Hematopoietic multipotent progenitor cell treated with erythropoietin and hydrocortisone succinate and interleukin-3 and kit ligand, for 4 days (in vitro differentiated cells): Measurements from ENCODE around the gene BTN1A1.
A peak's percentile ranks its signal among the peaks of the same experiment; 100 is the strongest.
"Not testable (repeated sequence)": the region's sequence is repeated elsewhere in the genome, so short reads cannot be mapped to it uniquely, and the experiment has no call there.

Experiments used
- DNase-seq: peaks from one replicate; pipeline ENCODE4 v3.0.0-alpha.2; 2015

The BTN1A1 gene

GRCh38 chr6:26476896-26477295, 23.2 kb upstream of the BTN1A1 start:
- no peak for DNase-seq

- DNase-seq, result peak; percentile 46
These were observed 22.7 kb upstream of the BTN1A1 start for GRCh38 chr6:26477426-26477825.

DNA sequence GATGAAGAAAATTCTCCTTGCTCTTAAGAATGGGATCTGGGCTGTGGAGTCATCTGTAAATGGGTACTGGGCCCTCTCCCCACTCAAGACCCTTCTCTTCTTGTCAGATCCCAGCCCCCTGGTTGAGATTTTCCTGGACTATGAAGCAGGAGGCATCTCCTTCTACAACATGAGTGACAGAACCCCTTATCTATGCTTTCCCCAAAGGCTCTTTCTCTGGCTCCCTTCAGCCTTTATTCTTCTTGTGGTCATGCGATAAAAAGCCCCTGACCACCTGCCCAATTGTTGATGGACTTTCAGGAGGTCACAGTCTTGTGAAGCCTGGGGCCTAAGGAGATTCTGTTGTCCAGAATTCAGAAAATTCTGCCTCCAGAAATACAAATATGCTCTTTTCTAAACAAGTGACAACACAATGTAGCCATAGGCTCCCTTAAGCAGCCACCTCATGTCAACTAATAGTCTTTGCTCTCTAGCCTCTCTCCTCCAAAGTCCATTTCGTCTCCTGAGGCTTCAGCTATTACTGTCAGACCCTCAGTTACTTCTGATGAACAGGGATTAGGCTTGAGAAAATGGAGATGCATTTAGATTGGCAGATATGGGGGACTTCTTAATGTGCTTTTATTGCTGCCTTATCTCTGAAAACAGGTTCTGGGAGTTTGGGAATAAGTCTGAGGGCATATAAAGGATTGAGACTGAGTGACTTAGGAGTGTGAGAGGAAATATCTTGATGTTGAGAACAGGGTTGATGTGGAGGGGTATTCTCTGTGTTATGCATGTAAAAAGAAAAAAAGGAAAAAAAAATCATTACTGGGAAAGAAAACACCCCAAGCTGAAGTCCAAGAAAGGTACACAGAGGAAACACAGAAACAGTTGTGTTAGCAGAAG, 21.8 kb upstream of the BTN1A1 start:
- DNase-seq, result no peak

GRCh38 chr6:26478985-26479278, 21.2 kb upstream of the BTN1A1 start:
- DNase-seq, result no peak

DNA sequence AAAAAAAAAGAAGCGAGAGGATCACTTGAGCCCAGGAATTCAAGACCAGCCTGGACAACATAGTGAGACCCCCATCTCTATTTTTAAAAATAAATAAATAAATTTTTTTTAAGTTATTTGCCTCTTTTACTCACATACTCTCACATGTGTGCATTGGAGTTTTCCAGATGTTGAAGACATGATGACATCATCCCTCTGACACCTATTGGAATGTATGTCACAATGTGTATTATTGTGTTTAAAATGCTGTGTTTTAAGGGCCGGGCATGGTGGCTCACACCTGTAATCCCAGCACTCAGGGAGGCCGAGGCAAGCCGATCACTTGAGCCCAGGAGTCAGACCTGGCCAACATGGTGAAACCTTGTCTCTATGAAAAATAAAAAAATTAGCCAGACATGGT, 17.8 kb upstream of the BTN1A1 start:
- DNase-seq, result no peak

DNA sequence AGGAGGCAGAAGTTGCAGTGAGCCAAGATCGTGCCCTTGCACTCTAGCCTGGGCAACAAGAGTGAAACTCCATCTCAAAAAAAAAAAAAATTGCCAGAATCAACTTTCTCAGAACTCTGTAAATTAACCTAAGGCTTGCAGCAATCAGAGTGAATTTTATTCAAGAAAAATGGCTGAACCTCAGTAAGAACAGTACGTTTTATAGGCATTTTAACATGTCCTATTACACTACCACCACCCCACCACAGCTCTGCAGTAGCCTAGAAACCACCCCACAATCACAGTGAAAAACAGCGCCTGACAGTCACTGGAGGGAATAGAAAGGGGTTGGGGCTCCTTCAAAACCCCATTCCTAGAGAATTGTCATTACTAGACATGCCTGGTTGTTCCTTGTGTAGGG, 16.4 kb upstream of the BTN1A1 start:
- DNase-seq, result no peak

DNA sequence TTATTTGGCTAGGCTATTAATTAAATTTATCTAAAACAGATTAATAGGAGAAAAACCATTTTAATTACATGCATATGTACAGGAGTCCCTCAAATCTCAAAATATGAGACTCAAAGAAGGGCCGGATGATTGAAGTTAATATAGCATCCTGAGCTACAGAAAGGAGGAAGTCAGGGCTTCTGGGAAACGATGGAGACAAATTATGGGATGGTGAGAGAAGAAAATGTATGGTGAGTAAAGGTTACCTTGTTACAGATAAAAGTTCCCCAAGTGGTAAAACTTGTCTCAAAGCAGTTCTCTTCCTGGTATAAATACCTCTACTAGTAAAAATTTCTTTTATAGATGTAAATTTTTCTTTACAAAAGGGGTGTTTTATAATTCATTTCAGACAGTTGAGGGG, 15.9 kb upstream of the BTN1A1 start:
- no peak for DNase-seq

DNA sequence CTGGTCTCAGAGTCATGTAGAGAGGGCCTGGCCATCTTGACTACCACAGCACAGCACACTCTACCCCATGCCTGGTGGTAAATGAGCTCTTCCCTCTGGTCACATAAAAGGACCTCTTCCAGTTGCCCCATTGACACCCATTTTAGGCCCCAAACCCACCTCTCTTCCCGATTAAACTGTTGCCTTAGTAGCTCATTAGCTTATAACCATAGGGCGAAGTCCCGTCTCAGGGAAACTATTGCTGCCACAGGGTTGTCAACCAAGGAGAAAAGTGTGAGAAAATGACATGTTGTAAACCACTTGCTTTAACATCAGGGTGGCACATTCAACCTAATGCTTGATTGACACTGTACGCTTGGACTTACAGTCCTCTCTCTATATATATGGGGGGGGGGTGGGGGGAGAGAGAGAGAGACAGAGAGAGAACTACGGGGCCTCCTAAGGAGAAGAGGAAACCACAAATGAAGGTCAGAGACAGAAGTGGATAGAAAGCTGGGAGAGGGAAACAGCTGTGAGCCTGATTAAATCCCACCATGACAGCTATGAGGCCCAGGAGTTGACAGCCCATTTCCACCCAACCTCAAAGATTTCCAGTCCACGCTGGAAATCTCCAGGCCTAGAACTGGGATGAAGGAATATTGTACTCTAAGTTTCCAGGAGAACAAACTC, 14.9 kb upstream of the BTN1A1 start:
- peak; percentile 67 for DNase-seq

DNA sequence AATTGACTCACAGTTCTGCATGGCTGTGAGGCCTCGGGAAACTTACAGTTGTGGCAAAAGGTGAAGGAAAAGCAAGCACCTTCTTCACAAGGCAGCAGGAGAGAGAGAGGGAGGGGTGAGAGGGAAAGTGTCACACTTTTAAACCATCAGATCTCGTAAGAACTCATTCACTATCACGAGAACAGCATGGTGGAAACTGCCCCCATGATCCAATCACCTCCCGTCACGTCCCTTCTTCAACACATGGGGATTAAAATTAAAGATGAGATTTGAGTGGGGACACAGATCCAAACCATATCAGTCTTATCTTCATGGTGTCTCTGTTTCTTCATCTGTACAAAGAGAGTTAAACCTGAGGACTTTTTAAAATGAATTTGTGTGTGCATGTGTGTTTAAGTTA, 13.7 kb upstream of the BTN1A1 start:
- DNase-seq, result no peak

DNA sequence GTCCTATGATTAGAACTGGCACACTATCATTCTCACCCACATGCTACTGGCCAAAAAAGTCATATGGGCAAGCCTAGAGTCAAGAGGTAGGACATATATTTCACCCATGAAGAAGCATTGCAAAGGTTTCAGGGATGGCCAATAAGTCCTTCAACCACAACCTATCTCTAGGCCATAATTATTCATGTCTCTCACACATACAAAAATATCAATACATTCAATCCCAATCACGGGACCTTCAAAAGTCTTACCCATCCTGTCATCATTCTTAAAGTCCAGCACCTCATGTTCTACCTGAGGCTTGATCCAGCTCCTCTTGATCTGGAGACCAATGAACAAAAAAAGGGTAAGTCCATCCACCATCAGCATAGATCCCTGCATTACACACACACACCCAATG, 12.6 kb upstream of the BTN1A1 start:
- no peak for DNase-seq

GRCh38 chr6:26489996-26490964, 9.8 kb upstream of the BTN1A1 start:
- DNase-seq, result no peak

DNA sequence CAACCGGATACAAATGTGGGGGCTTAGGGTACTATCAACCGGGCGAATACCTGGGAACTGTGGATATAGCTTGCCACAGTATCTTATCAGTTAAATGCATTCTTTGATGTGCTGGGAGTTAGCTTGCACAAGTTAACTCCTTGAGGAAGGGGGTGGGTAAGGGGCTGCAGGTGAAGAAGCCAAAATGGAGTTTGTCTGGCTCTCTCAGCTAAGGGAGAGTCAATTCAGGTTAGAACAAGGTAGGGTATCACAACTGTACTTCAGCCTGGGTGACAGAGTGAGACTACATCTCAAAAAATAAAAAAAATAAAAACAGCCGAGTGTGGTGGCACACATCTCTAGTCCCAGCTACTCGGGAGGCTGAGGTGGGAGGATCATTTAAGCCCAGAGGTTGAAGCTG, 8.5 kb upstream of the BTN1A1 start:
- no peak for DNase-seq

DNA sequence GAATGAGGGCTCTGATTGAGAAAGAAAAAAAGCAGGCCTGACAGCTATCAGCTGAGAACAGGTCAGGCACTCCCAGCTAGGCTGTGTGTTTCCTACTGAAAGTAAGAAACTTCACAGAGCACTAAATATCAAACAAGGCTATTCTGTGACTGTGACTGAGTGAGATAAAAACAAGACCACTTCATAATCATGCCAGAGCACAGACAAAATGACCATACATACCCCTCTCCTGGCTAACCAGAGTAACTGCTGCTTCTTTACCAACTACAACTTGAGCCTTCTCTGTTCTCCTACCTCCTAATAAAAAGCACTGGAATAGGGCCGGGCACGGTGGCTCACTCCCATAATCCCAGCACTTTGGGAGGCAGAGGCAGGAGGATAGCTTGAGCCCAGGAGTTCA, 6.8 kb upstream of the BTN1A1 start:
- peak; percentile 89 for DNase-seq

GRCh38 chr6:26494117-26494516, 6.0 kb upstream of the BTN1A1 start:
- no peak for DNase-seq

GRCh38 chr6:26495281-26495680, 4.8 kb upstream of the BTN1A1 start:
- DNase-seq, result no peak

- no peak for DNase-seq
These were observed 2.5 kb upstream of the BTN1A1 start for GRCh38 chr6:26497610-26498009.

DNA sequence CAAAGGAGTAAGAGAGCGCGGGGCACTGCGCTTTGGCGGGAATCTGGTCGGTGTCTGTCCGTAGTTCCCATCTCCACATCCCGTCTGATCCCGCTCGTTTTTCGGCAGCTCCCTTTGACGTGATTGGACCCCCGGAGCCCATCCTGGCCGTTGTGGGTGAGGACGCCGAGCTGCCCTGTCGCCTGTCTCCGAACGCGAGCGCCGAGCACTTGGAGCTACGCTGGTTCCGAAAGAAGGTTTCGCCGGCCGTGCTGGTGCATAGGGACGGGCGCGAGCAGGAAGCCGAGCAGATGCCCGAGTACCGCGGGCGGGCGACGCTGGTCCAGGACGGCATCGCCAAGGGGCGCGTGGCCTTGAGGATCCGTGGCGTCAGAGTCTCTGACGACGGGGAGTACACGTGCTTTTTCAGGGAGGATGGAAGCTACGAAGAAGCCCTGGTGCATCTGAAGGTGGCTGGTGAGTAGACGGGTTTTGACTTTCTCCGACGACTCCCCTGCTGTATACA, 1.4 kb downstream of the BTN1A1 start:
- peak; percentile 57 for DNase-seq

DNA sequence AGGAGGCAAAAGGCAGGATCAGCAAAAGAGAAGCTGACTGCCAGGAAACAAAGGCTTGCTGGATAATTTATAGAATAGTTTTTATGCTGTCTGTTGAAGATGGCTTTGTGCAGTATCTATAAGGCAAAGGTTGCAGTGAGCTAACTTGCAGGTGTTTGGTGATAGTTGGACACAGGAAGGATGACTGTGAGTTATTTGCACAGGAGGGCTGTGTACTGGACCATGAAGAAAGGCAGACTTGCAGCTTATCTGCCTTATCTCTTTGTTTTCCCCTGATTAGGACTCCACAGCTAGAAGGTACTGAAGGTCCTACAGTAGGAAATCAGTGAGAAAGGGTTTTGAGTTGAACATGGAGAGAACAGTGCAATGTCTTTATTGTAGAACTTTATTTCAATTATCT, 2.1 kb downstream of the BTN1A1 start:
- no peak for DNase-seq

- DNase-seq, result no peak
These were observed 2.5 kb downstream of the BTN1A1 start for GRCh38 chr6:26502626-26503025.

GRCh38 chr6:26507658-26508057, 7.6 kb downstream of the BTN1A1 start:
- DNase-seq, result no peak

DNA sequence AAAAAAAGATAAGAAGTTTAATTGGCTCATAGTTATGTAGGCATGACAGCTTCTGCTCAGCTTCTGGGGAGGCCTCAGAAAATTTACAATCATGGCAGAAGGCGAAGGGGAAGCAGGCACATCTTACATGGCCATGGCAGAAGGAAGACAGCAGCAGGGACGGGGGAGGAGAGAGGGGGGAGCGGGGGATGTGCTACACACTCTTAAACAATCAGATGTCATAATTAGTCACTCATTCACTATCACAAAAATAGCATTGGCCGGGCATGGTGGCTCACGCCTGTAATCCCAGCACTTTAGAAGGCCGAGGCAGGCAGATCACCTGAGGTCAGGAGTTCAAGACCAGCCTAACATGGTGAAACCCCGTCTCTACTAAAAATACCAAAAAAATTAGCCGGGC, 10.9 kb downstream of the BTN1A1 start:
- not testable (repeated sequence) for DNase-seq

GRCh38 chr6:26514984-26515383, 14.9 kb downstream of the BTN1A1 start:
- DNase-seq, result no peak
